ENCODE results near the gene BGN. TPM values are rescaled to one million over a fixed set of nuclear protein-coding genes. Genes with fewer than 3 reads are reported as not detected.

The BGN gene
- polyA plus RNA-seq, 3 donors = not detected

DNA sequence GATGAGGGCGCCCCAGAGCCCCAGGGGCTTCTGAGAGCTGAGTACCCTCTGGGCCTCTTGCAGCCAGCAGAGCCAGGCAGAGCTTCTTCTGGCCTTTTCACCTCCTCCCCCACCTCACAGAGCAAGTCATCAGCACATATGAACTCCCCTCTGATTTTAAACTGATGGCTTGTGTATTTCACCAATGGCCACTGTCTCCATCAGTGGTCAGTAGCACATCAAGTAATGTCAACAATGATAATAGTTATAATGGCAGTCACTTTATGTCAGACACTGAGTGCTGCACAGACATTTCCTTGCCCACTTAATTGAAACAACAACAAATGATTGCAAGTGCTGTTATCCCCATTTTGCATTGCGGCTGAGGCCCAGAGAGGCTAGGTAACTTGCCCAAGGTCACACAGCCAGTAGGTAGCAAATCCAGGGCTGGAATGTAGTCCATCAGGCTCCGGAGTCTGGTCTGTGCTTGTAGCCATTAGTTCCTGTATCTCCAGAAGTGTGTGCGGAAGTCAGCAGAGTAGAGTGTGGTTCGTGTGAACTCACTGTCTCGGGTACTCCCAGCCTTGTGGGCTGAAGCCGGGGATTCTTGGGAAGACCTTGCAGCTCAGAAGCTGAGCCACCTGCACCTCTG is 25.6 kb downstream of the BGN start:
- TF ChIP-seq, protein P1, sequence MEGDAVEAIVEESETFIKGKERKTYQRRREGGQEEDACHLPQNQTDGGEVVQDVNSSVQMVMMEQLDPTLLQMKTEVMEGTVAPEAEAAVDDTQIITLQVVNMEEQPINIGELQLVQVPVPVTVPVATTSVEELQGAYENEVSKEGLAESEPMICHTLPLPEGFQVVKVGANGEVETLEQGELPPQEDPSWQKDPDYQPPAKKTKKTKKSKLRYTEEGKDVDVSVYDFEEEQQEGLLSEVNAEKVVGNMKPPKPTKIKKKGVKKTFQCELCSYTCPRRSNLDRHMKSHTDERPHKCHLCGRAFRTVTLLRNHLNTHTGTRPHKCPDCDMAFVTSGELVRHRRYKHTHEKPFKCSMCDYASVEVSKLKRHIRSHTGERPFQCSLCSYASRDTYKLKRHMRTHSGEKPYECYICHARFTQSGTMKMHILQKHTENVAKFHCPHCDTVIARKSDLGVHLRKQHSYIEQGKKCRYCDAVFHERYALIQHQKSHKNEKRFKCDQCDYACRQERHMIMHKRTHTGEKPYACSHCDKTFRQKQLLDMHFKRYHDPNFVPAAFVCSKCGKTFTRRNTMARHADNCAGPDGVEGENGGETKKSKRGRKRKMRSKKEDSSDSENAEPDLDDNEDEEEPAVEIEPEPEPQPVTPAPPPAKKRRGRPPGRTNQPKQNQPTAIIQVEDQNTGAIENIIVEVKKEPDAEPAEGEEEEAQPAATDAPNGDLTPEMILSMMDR (IDR thresholded peaks at IDR 0.05) = no peak
- DNase-seq = no peak
- Histone ChIP-seq H3K27me3 (ENCODE audit: control insufficient read depth in 2 of 2, insufficient read depth in 2 of 2, low read length in 2 of 2) (peaks cover 6 to 23% of the 10 kb centered on the region in 2 donors), H3K27ac (ENCODE audit: low read depth in 1 of 2, low read length in 2 of 2) (no peak overlapping the region), H3K4me1 (ENCODE audit: control insufficient read depth in 1 of 2, insufficient read depth in 2 of 2, low read length in 2 of 2) (no peaks in the 10 kb centered on the region), H3K4me3 (replicated peaks in 1 of 3; ENCODE audit: low read depth in 2 of 3, low read length in 3 of 3) (no peak overlapping the region), H3K36me3 (replicated peaks in 1 of 2; ENCODE audit: control insufficient read depth in 1 of 2, insufficient read depth in 2 of 2, low read length in 2 of 2) (no peaks in the 10 kb centered on the region), H4K20me1 (ENCODE audit: insufficient read depth, low read length) (no peaks in the 10 kb centered on the region), H3K9ac (ENCODE audit: insufficient read depth, low read length, poor library complexity, severe bottlenecking) (no peak overlapping the region), H2AFZ (ENCODE audit: insufficient read depth, low read depth, low read length, poor library complexity, severe bottlenecking) (no peak overlapping the region), H3K79me2 (ENCODE audit: insufficient read depth, low read length) (no peaks in the 10 kb centered on the region), H3K9me3 (replicated peaks in 1 of 2; ENCODE audit: control insufficient read depth in 1 of 2, insufficient read depth in 1 of 2, low read length in 2 of 2) (no peaks in the 10 kb centered on the region), H3K4me2 (replicated peaks; ENCODE audit: extremely low read depth, low read length, poor library complexity, severe bottlenecking) (no peak overlapping the region)
- Mint-ChIP-seq H3K4me1 (no peaks in the 10 kb centered on the region), H3K27ac (no peak overlapping the region), H3K9me3 (peaks cover 0 to 4% (median 0%) of the 10 kb centered on the region in 7 donors), H3K36me3 (no peaks in the 10 kb centered on the region), H3K27me3 (ENCODE audit: low read depth in 3 of 3) (peaks cover 27 to 59% (median 45%) of the 10 kb centered on the region in 3 donors), H3K4me3 (no peak overlapping the region)
- WGBS (ENCODE audit: insufficient coverage) = 94% methylated on average over 2 of the region's 7 CpGs
- intact Hi-C loops (cut with micrococcal nuclease) = no loop called here

DNA sequence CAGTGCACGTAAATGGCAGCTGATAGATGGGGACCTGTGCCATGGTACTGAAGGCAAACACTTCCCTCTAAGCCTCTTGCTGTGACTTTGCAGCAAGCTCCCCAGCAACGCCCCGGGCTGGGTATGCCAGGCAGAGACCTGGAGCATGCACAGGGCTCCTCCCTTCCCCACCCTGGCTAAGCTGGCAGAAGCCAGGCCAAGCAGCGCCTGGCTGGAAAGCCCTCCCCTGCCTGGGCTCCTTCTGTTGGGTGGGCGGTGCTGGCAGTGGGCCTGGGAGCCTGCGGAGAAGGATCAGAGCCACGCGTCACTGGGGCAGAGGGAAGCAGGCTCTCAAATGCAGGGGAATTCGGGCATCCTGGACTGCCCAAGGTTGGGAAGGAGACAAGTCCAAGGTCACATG is 26.3 kb downstream of the BGN start:
- intact Hi-C loops (cut with micrococcal nuclease) = no loop called here
- H3K27ac ChIP-seq (ENCODE audit: low read depth in 1 of 2, low read length in 2 of 2) = no peak overlapping the region
- H2AFZ ChIP-seq (ENCODE audit: insufficient read depth, low read depth, low read length, poor library complexity, severe bottlenecking) = no peak overlapping the region
- H3K4me2 ChIP-seq (replicated peaks; ENCODE audit: extremely low read depth, low read length, poor library complexity, severe bottlenecking) = no peak overlapping the region
- no peaks in the 10 kb centered on the region for H3K9me3 ChIP-seq (replicated peaks in 1 of 2; ENCODE audit: control insufficient read depth in 1 of 2, insufficient read depth in 1 of 2, low read length in 2 of 2)
- Mint-ChIP-seq H3K27ac (no peak overlapping the region), H3K4me3 (no peak overlapping the region), H3K27me3 (ENCODE audit: low read depth in 3 of 3) (peaks cover 25 to 55% (median 41%) of the 10 kb centered on the region in 3 donors), H3K36me3 (no peaks in the 10 kb centered on the region), H3K4me1 (no peaks in the 10 kb centered on the region), H3K9me3 (peaks cover 0 to 4% (median 0%) of the 10 kb centered on the region in 7 donors)
- TF ChIP-seq, protein P1 (IDR thresholded peaks at IDR 0.05) = no peak
- H3K9ac ChIP-seq (ENCODE audit: insufficient read depth, low read length, poor library complexity, severe bottlenecking) = no peak overlapping the region
- WGBS (ENCODE audit: insufficient coverage) = 73% methylated on average over 7 of the region's 9 CpGs
- no peaks in the 10 kb centered on the region for H4K20me1 ChIP-seq (ENCODE audit: insufficient read depth, low read length)
- H3K4me3 ChIP-seq (replicated peaks in 1 of 3; ENCODE audit: low read depth in 2 of 3, low read length in 3 of 3) = no peak overlapping the region
- no peaks in the 10 kb centered on the region for H3K36me3 ChIP-seq (replicated peaks in 1 of 2; ENCODE audit: control insufficient read depth in 1 of 2, insufficient read depth in 2 of 2, low read length in 2 of 2)
- DNase-seq = no peak
- H3K4me1 ChIP-seq (ENCODE audit: control insufficient read depth in 1 of 2, insufficient read depth in 2 of 2, low read length in 2 of 2) = no peaks in the 10 kb centered on the region
- H3K79me2 ChIP-seq (ENCODE audit: insufficient read depth, low read length) = no peaks in the 10 kb centered on the region
- peaks cover 6 to 23% of the 10 kb centered on the region in 2 donors for H3K27me3 ChIP-seq (ENCODE audit: control insufficient read depth in 2 of 2, insufficient read depth in 2 of 2, low read length in 2 of 2)

Data from CD14-positive monocyte (primary cell).